A673 (cell line): ENCODE results near the gene CST11. TPM values are rescaled to one million over a fixed set of nuclear protein-coding genes. Genes with fewer than 3 reads are reported as not detected.

Experiments
- BruUV-seq: library from RNA; stranded (reverse); fragments of 400-500 nt; replicated peaks from 2 replicates; lab custom pipeline; 2021; lab: Mats Ljungman, UMichigan
- CTCF ChIA-PET: fragments of 300-600 bp; sonication (Branson Sonifier 250); formaldehyde crosslinking; loops from one replicate; lab custom pipeline; 2022; ENCODE audit warnings: antibody characterized with exemption; lab: Charles Lee
- POLR2A ChIA-PET: fragments of 300-600 bp; sonication (Branson Sonifier 250); formaldehyde crosslinking; loops from one replicate; lab custom pipeline; 2022; ENCODE audit warnings: antibody characterized with exemption; ENCODE audit not compliant: low non-redundant PET; lab: Charles Lee
- DNase-seq: peaks from one replicate; pipeline ENCODE4 v3.0.0-alpha.2; 2015; ENCODE audit warnings: low spot score
- H3K27ac ChIP-seq: fragments of 200-600 bp; sonication (generic); 2 replicates; pipeline ENCODE4 v1.5.1; 2016; ENCODE audit warnings: mixed run types, low read depth, mild to moderate bottlenecking, mixed read lengths, antibody characterized with exemption, low read length; ENCODE audit not compliant: poor library complexity, severe bottlenecking
- H3K27me3 ChIP-seq: fragments of 200-600 bp; sonication (generic); replicated peaks from 2 replicates; pipeline ENCODE4 v1.6.1; 2017; ENCODE audit warnings: mixed run types, low read depth, mild to moderate bottlenecking, mixed read lengths, antibody characterized with exemption, low read length; ENCODE audit not compliant: insufficient read depth, poor library complexity
- H3K36me3 ChIP-seq: fragments of 200-600 bp; sonication (generic); 2 replicates; pipeline ENCODE4 v1.6.1; 2016; ENCODE audit warnings: mixed run types, mild to moderate bottlenecking, mixed read lengths, antibody characterized with exemption, low read length; ENCODE audit not compliant: insufficient read depth, poor library complexity, severe bottlenecking
- H3K4me1 ChIP-seq: fragments of 200-600 bp; sonication (generic); 2 replicates; pipeline ENCODE4 v1.6.1; 2017; ENCODE audit warnings: mixed run types, mild to moderate bottlenecking, mixed read lengths, antibody characterized with exemption, low read length; ENCODE audit not compliant: insufficient read depth, poor library complexity, severe bottlenecking
- H3K4me3 ChIP-seq: fragments of 200-600 bp; sonication (generic); 2 replicates; pipeline ENCODE4 v1.5.1; 2016; ENCODE audit warnings: low read depth, mixed run types, mild to moderate bottlenecking, mixed read lengths, low read length; ENCODE audit not compliant: poor library complexity, severe bottlenecking
- H3K9me3 ChIP-seq: fragments of 200-600 bp; sonication (generic); 2 replicates; pipeline ENCODE4 v1.6.1; 2016; ENCODE audit warnings: mixed run types, low read depth, mild to moderate bottlenecking, mixed read lengths, antibody characterized with exemption, low read length; ENCODE audit not compliant: poor library complexity, severe bottlenecking
- EZH2 ChIP-seq: fragments of 200-600 bp; sonication (generic); IDR thresholded peaks from 2 replicates; pipeline ENCODE4 v1.6.1; 2017; ENCODE audit warnings: borderline replicate concordance, low read depth, mild to moderate bottlenecking, mixed read lengths, antibody characterized with exemption, low read length; ENCODE audit not compliant: poor library complexity, severe bottlenecking
- intact Hi-C: fragments of 100-400 bp; cut with micrococcal nuclease; formaldehyde crosslinking; loops from one replicate; pipeline ENCODE4 v1.10.0; 2022; ENCODE audit not compliant: unreplicated experiment
- total RNA-seq: library from RNA; stranded (reverse); gene quantifications from 2 replicates; pipeline ENCODE4 v1.2.3, GENCODE V29; 2021
- TF ChIP-seq, protein P1 (sequence below): fragments of 300-800, 200-600 bp; sonication (generic); conservative IDR thresholded peaks from 2 replicates; pipeline ENCODE4 v1.5.1; 2017; ENCODE audit warnings: low read depth, mild to moderate bottlenecking, antibody characterized with exemption, low read length, moderate library complexity, mixed read lengths

CST11 gene
- total RNA-seq, 1 experiment from 2014 or later, result not detected

DNA sequence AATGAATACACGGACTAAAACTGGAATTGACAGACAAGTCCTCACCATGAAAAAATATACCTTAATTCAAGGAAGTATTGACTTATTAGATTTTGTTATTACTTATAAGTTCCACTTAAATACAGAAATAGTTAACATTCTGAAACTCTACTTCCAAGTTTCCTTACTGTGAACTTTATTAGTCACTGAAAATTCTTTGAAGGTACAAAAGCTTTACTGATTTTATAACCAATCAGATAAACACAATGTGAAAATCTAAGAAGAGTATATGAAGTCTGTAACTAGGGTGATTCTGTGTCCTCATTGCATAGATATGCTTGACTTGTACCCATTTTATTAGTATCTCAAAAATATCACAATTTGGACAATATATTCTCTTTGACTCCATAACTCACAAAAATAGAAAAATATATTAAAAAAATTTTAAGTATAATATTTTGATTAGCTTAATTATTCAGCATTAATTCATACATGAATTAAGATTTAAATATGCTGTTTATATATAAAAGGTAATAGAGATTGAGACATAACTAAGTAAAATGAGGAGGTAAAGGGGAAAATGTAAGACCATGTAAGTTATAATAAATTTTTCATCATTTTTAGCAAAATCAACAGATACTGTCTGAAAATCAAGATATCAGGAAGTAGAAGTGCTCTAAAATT lies 38.0 kb downstream of the CST11 start:
- H3K27ac ChIP-seq, result no peak overlapping the region
- no TSS peak for BruUV-seq
- H3K9me3 ChIP-seq, result no peaks in the 10 kb centered on the region
- no peaks in the 10 kb centered on the region for H3K27me3 ChIP-seq
- intact Hi-C loops, result no loop called here
- H3K4me3 ChIP-seq, result no peak overlapping the region
- H3K36me3 ChIP-seq, result no peaks in the 10 kb centered on the region
- no peak for DNase-seq
- POLR2A ChIA-PET, result no interaction called here
- TF ChIP-seq, protein P1, sequence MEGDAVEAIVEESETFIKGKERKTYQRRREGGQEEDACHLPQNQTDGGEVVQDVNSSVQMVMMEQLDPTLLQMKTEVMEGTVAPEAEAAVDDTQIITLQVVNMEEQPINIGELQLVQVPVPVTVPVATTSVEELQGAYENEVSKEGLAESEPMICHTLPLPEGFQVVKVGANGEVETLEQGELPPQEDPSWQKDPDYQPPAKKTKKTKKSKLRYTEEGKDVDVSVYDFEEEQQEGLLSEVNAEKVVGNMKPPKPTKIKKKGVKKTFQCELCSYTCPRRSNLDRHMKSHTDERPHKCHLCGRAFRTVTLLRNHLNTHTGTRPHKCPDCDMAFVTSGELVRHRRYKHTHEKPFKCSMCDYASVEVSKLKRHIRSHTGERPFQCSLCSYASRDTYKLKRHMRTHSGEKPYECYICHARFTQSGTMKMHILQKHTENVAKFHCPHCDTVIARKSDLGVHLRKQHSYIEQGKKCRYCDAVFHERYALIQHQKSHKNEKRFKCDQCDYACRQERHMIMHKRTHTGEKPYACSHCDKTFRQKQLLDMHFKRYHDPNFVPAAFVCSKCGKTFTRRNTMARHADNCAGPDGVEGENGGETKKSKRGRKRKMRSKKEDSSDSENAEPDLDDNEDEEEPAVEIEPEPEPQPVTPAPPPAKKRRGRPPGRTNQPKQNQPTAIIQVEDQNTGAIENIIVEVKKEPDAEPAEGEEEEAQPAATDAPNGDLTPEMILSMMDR, result no peak
- no peak for TF ChIP-seq EZH2
- peaks cover 18% of the 10 kb centered on the region for H3K4me1 ChIP-seq
- CTCF ChIA-PET, result no interaction called here

DNA sequence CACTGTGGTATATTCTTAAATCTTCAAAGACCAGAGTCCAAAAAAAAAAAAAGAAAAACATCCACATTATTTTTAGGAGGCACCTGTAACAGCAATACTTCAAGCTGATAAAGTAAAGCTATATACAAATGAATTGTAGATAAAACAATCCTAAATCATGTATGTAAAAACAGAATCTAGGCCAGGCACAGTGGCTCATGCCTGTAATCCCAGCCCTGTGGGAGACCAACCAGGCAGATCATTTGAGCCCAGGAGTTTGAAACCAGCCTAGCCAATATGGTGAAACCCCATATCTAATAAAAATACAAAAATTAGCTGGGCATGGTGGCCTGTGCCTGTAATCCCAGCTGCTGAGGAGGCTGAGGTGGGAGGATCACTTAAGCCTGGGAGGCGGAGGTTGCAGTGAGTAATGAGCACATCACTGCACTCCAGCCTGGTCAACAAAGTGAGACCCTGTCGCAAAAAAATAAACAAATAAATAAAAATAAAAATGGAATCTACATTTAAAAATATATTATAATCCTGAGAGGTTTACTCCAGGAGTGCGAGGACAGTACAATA lies 38.7 kb downstream of the CST11 start:
- peaks cover 18% of the 10 kb centered on the region for H3K4me1 ChIP-seq
- POLR2A ChIA-PET, result no interaction called here
- H3K27ac ChIP-seq, result no peak overlapping the region
- H3K4me3 ChIP-seq, result no peak overlapping the region
- no TSS peak for BruUV-seq
- intact Hi-C loops, result no loop called here
- no peaks in the 10 kb centered on the region for H3K36me3 ChIP-seq
- CTCF ChIA-PET, result no interaction called here
- no peaks in the 10 kb centered on the region for H3K9me3 ChIP-seq
- no peaks in the 10 kb centered on the region for H3K27me3 ChIP-seq
- no peak for DNase-seq
- TF ChIP-seq EZH2, result no peak
- TF ChIP-seq, protein P1, result no peak

DNA sequence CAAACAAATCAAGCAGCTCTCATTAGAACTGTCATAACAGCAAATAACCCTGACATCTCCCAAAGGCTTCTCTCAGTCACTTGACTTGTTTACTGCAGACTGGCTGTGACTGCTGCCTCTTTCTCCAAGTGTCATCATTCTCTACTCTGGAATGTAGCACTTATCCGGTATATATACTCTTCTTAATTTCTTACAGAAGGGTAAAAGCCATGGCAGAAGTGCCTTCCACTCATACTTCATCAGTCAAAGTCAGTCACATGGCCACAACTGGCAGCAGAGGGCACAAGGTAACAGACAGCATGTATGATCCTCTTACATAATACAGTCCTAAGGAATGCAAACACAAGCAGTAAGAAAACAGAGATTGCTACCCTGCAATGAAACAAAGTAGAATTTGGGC lies 40.6 kb downstream of the CST11 start:
- no TSS peak for BruUV-seq
- CTCF ChIA-PET, result no interaction called here
- intact Hi-C loops, result no loop called here

More for the DNA sequence above, 40.6 kb downstream of the CST11 start:
- Histone ChIP-seq H3K36me3 (no peaks in the 10 kb centered on the region), H3K4me1 (peaks cover 13% of the 10 kb centered on the region), H3K9me3 (no peaks in the 10 kb centered on the region), H3K27ac (no peak overlapping the region), H3K27me3 (no peaks in the 10 kb centered on the region), H3K4me3 (no peak overlapping the region)
- TF ChIP-seq EZH2, result no peak
- TF ChIP-seq, protein P1, result no peak
- peak; percentile 17 for DNase-seq
- POLR2A ChIA-PET, result no interaction called here
